HepG2 (cell line): ENCODE data around the gene TOR1B. TPM values are rescaled to one million over a fixed set of nuclear protein-coding genes. Genes with fewer than 3 reads are reported as not detected.

Experiments used
- CEBPB ChIP-seq: IDR thresholded peaks from 2 replicates; pipeline ENCODE4 v1.6.1; 2011; ENCODE audit warnings: low read depth, low read length, improper control_type of control experiment, borderline replicate concordance
- CREB1 ChIP-seq, 2 experiments: fragments of 450-650 bp in 1 of 2; IDR thresholded peaks; 2 replicates each; pipeline ENCODE4 v1.6.1; 2016 to 2017; ENCODE audit warnings: control low read depth in 1 of 2, mild to moderate bottlenecking in 1 of 2, missing compliant biosample characterization in 1 of 2, missing genetic modification characterization in 1 of 2
- CREB3 ChIP-seq: sonication (generic); formaldehyde crosslinking; IDR thresholded peaks from 2 replicates; pipeline ENCODE4 v1.5.0; 2020; ENCODE audit warnings: missing genetic modification reagents
- ERF ChIP-seq: IDR thresholded peaks from 2 replicates; pipeline ENCODE4 v1.6.1; 2018; ENCODE audit warnings: missing biosample characterization, missing genetic modification reagents
- GATAD2A ChIP-seq: IDR thresholded peaks from 2 replicates; pipeline ENCODE4 v1.6.1; 2016
- HIVEP1 ChIP-seq: sonication (generic); formaldehyde crosslinking; IDR thresholded peaks from 2 replicates; pipeline ENCODE4 v1.4.0; 2020; ENCODE audit warnings: mild to moderate bottlenecking, missing genetic modification reagents
- KDM5A ChIP-seq: fragments of 200-600 bp; sonication (generic); IDR thresholded peaks from 2 replicates; pipeline ENCODE4 v1.7.0; 2018; ENCODE audit warnings: antibody characterized with exemption, mild to moderate bottlenecking, low read length, borderline replicate concordance
- LCORL ChIP-seq, 2 experiments: fragments of 450-650 bp in 1 of 2; sonication (generic) in 1 of 2; formaldehyde crosslinking in 1 of 2; IDR thresholded peaks; 2 replicates each; pipeline versions ENCODE4 v1.5.0 to v1.6.1; 2017 to 2020; ENCODE audit warnings: antibody characterized with exemption in 1 of 2, missing genetic modification reagents in 1 of 2
- NCOA2 ChIP-seq: sonication (generic); formaldehyde crosslinking; IDR thresholded peaks from 2 replicates; pipeline ENCODE4 v1.8.0; 2022; ENCODE audit warnings: inconsistent platforms
- NFKB2 ChIP-seq: sonication (generic); formaldehyde crosslinking; IDR thresholded peaks from 2 replicates; pipeline ENCODE4 v1.4.0; 2020; ENCODE audit warnings: missing genetic modification reagents, borderline replicate concordance
- POLR2AphosphoS5 ChIP-seq: IDR thresholded peaks from 2 replicates; pipeline ENCODE4 v1.6.1; 2012; ENCODE audit warnings: low read depth, low read length
- RBFOX2 ChIP-seq: fragments of 200-400 bp; formaldehyde crosslinking; IDR thresholded peaks from 2 replicates; pipeline ENCODE4 v1.6.1; 2017; ENCODE audit warnings: low read depth, mild to moderate bottlenecking, low read length
- SP2 ChIP-seq: sonication (generic); formaldehyde crosslinking; IDR thresholded peaks from 2 replicates; pipeline ENCODE4 v1.5.1; 2020; ENCODE audit warnings: mild to moderate bottlenecking, missing genetic modification reagents
- SP5 ChIP-seq: IDR thresholded peaks from 2 replicates; pipeline ENCODE4 v1.6.1; 2016; ENCODE audit warnings: low read depth, borderline replicate concordance
- ZBTB14 ChIP-seq: sonication (generic); formaldehyde crosslinking; IDR thresholded peaks from 2 replicates; pipeline ENCODE4 v1.4.0; 2020; ENCODE audit warnings: missing genetic modification reagents
- ZBTB33 ChIP-seq: sonication (generic); formaldehyde crosslinking; IDR thresholded peaks from 2 replicates; pipeline ENCODE4 v1.4.0; 2020; ENCODE audit warnings: missing genetic modification reagents
- ZIK1 ChIP-seq: sonication (generic); formaldehyde crosslinking; IDR thresholded peaks from 2 replicates; pipeline ENCODE4 v1.5.0; 2020; ENCODE audit warnings: mild to moderate bottlenecking, low read depth, missing genetic modification reagents, borderline replicate concordance
- ZMYM2 ChIP-seq: sonication (generic); formaldehyde crosslinking; IDR thresholded peaks from 2 replicates; pipeline ENCODE4 v1.8.0; 2022; ENCODE audit warnings: mild to moderate bottlenecking, missing genetic modification reagents
- ZMYM3 ChIP-seq: sonication (generic); formaldehyde crosslinking; IDR thresholded peaks from 2 replicates; pipeline ENCODE4 v1.5.1; 2020; ENCODE audit warnings: mild to moderate bottlenecking, missing genetic modification reagents
- ZNF282 ChIP-seq: fragments of 450-650 bp; IDR thresholded peaks from 2 replicates; pipeline ENCODE4 v1.6.1; 2018; ENCODE audit not compliant: partially characterized antibody
- ZNF343 ChIP-seq: sonication (generic); formaldehyde crosslinking; IDR thresholded peaks from 2 replicates; pipeline ENCODE4 v1.4.0; 2020; ENCODE audit warnings: mild to moderate bottlenecking, missing genetic modification reagents
- ZNF546 ChIP-seq: sonication (generic); formaldehyde crosslinking; conservative IDR thresholded peaks from 2 replicates; pipeline ENCODE4 v1.8.1; 2023; ENCODE audit warnings: mild to moderate bottlenecking, missing genetic modification reagents
- ZNF629 ChIP-seq: sonication (generic); formaldehyde crosslinking; conservative IDR thresholded peaks from 2 replicates; pipeline ENCODE4 v1.5.0; 2020; ENCODE audit warnings: missing genetic modification reagents
- ZNF770 ChIP-seq: sonication (generic); formaldehyde crosslinking; IDR thresholded peaks from 2 replicates; pipeline ENCODE4 v1.5.0; 2020; ENCODE audit warnings: mild to moderate bottlenecking, missing genetic modification reagents
- polyA plus RNA-seq, 8 experiments: library from polyadenylated mRNA; depleted of rRNA in 3 of 8; stranded (reverse) in 7 of 8; unstranded in 1 of 8; fragments of >200 nt; fragmentation: Illumina TruSeq in 4 of 8; extraction: Trizol in 4 of 8; gene quantifications; 2 replicates each; pipeline versions ENCODE4 v1.2.1 to v1.2.3, GENCODE V29; 2011 to 2016; ENCODE audit warnings: low read depth in 4 of 8, missing spikeins in 1 of 8, mixed read lengths in 1 of 8; ENCODE audit not compliant: insufficient read depth in 1 of 8
- total RNA-seq, 5 experiments: library from RNA; depleted of rRNA; stranded (reverse); fragments of >200 nt; fragmentation: Illumina TruSeq; extraction: Trizol; gene quantifications; 2 replicates each; pipeline ENCODE4 v1.2.3, GENCODE V29; 2016; ENCODE audit warnings: low read depth in 1 of 5

Gene TOR1B
- total and polyA plus RNA-seq, 2 of the 13 experiments (the other 11 are each of a cell fraction or from before 2014, with no cell fraction given) = 18.1 to 21.3 TPM

- no peak for TF ChIP-seq CREB3
- TF ChIP-seq RBFOX2 = peak; percentile 93
- TF ChIP-seq ZNF282 = no peak
- no peak for TF ChIP-seq LCORL (IDR thresholded peaks at IDR 0.05)
- TF ChIP-seq LCORL (CRISPR knock-in tag; IDR thresholded peaks at IDR 0.05) = 0 out of 2 replicates have a peak, but pooled peaks have one; percentile 39
- TF ChIP-seq SP2 (CRISPR knock-in tag) = peak; percentile 77
- TF ChIP-seq HIVEP1 = no peak
- TF ChIP-seq ZIK1 (CRISPR knock-in tag) = peak; percentile 53; the same call in 1 of the 2 replicates
- peak; percentile 84 for TF ChIP-seq POLR2AphosphoS5
- 0 out of 2 replicates have a peak, but pooled peaks have one; percentile 21 for TF ChIP-seq ZBTB33 (CRISPR knock-in tag)
- peak; percentile 54; the same call in 1 of the 2 replicates for TF ChIP-seq NFKB2 (CRISPR knock-in tag)
- TF ChIP-seq ZMYM2 (CRISPR knock-in tag) = no peak
- peak; percentile 39; the same call in 1 of the 2 replicates for TF ChIP-seq GATAD2A
- TF ChIP-seq ZNF343 (CRISPR knock-in tag) = no peak
- TF ChIP-seq SP5 (CRISPR knock-in tag) = peak; percentile 94
- TF ChIP-seq CEBPB = no peak
- 0 out of 2 replicates have a peak, but pooled peaks have one; percentile 35 for TF ChIP-seq ZNF770
- TF ChIP-seq NCOA2 (CRISPR knock-in tag) = no peak
- TF ChIP-seq ZMYM3 (CRISPR knock-in tag) = no peak
- TF ChIP-seq ZBTB14 (CRISPR knock-in tag) = peak; percentile 52; the same call in 1 of the 2 replicates
- TF ChIP-seq CREB1 (IDR thresholded peaks at IDR 0.05) = peak; percentile 87
- TF ChIP-seq CREB1 (CRISPR knock-in tag; IDR thresholded peaks at IDR 0.05) = peak; percentile 93
- no peak; the same call in 1 of the 2 replicates for TF ChIP-seq ZNF629
- peak; percentile 84 for TF ChIP-seq ERF (CRISPR knock-in tag)
- TF ChIP-seq KDM5A = peak; percentile 65
- TF ChIP-seq ZNF546 (CRISPR knock-in tag) = peak; percentile 64; the same call in 1 of the 2 replicates
Observed at GRCh38 chr9:129802833-129803675, at the start of gene TOR1B (continued).
